Muscle layer of duodenum (tissue), 2 donors: ENCODE data around the gene HS3ST3A1.

Experiments used
- H3K27ac ChIP-seq: one replicate; pipeline ENCODE4 v1.7.0; 2013; ENCODE audit warnings: mild to moderate bottlenecking, low read length
- H3K27me3 ChIP-seq: one replicate; pipeline ENCODE4 v1.7.0; 2013; ENCODE audit warnings: low read depth, mild to moderate bottlenecking, control low read depth, low read length
- H3K36me3 ChIP-seq, 2 donors: one replicate each; pipeline ENCODE4 v1.7.0; 2013; ENCODE audit warnings: low read length in 2 of 2, control low read depth in 1 of 2, mild to moderate bottlenecking in 1 of 2; ENCODE audit not compliant: insufficient read depth in 2 of 2, control insufficient read depth in 1 of 2
- H3K4me1 ChIP-seq, 2 donors: one replicate each; pipeline ENCODE4 v1.7.0; 2013; ENCODE audit warnings: low read length in 2 of 2, mild to moderate bottlenecking in 2 of 2, control low read depth in 1 of 2, moderate library complexity in 1 of 2; ENCODE audit not compliant: insufficient read depth in 2 of 2, control insufficient read depth in 1 of 2
- H3K4me3 ChIP-seq, 2 donors: one replicate each; pipeline ENCODE4 v1.7.0; 2013; ENCODE audit warnings: low read length in 2 of 2, low read depth in 1 of 2, mild to moderate bottlenecking in 1 of 2
- H3K9me3 ChIP-seq, 2 donors: one replicate each; pipeline ENCODE4 v1.7.0; 2013; ENCODE audit warnings: low read length in 2 of 2, control low read depth in 1 of 2, mild to moderate bottlenecking in 1 of 2; ENCODE audit not compliant: control insufficient read depth in 1 of 2
- donor health status: healthy.

Gene HS3ST3A1

DNA sequence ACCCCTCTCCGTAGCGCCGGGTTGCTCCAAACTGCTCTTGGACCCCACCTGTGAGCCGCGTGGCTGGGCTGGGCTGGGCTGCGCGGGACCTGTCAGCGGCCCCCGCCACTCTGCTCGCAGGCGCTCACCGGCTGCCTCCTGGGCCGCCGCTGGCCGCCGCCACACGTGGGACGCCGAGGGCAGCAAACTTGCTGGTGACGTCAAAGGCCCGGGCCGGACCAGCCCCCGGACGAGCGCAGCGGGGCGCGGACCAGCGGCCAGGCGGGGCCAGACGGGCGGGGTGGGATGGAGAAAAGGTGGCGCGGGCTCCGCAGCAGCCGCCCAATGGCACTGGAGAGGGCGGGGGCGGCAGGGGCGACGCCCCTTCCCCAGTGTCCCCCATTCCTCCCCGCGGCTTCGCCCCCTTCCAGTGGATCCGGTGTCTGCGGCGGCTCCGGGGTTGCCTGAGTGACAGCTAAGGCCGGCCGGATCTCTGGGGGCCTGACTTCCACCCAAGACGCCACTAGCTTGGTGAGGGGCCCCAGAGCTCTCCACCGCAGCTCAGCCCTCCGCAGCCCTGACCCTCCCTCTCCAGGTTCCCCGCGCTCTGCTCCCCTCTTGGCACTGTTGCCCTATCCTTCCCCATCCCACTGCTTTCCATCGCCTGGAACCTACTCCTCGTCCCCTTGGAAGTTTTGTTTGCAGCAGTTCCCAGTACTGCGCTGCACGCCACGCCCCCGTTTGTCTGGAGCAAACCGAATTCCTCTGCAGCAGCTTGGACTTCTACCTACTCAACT lies at the start of gene HS3ST3A1:
HS3ST3A1 (minus strand) TSS at position 154 of the 776 bp plus-strand sequence. CDS start 800 bp downstream, outside the sequence.
- no peaks in the 10 kb centered on the region for H3K36me3 ChIP-seq
- H3K4me3 ChIP-seq, result peak within 1 kb of the TSS; percentile 39 to 65
- peaks cover 0 to 19% of the 10 kb centered on the region in 2 donors for H3K4me1 ChIP-seq
- H3K27me3 ChIP-seq, result peaks cover 20% of the 10 kb centered on the region
- H3K9me3 ChIP-seq, result no peaks in the 10 kb centered on the region
- H3K27ac ChIP-seq, result no peak within 1 kb of the TSS

DNA sequence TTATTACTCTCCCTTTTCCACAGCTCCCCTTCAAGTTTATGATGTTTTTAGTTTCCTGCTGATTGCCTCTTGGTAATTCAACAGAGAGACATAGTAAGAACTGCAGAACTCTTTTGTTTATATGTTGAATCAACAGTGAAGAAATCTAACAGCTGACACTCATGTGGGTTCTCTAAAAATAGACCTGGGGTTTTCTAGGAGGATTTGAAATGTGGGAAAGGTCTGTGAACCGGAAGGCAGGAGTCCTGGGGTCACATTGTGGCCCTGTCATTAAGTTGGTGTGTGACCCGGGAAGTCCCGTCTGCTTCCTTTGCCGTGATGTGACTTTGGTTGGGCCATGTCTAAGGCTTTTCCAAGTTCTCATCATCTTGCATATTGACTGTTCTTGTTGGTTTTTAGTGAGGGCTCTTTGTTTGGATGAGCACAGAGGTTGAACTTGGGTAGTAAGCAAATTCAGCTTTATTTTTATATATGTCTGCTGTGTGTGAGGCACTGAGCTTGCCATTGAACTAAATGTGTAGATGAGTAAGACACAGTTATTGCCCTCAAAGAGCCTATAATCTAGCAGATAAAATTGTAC lies 48.5 kb upstream of the HS3ST3A1 start:
- Histone ChIP-seq H3K9me3 (no peaks in the 10 kb centered on the region), H3K4me3 (no peak overlapping the region)

DNA sequence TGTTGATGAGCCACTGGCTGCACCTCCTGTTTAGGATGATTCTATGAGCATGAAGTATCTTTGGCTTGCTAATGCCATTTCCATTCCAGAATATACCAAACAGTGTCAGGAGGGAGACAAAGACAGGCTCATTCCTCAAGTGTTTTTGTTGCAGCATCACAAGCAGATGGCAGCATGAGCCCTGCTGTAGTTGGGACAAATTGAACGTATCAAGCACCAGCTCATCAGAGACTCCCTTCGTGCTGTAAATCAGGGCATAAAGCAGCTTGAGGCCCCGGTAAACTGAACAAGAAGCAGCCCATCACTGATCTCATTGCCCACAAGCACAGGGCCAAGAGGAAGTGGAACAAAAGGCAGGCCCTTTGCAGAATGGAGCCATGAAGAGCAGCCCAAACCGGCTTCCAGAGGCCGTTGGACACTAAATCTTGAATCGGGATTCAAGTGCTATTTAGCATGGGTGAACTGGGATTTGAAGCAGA lies 45.9 kb upstream of the HS3ST3A1 start:
- H3K27ac ChIP-seq, result no peak overlapping the region
- no peaks in the 10 kb centered on the region for H3K4me1 ChIP-seq
- H3K36me3 ChIP-seq, result no peaks in the 10 kb centered on the region
- H3K27me3 ChIP-seq, result no peaks in the 10 kb centered on the region
- no peak overlapping the region for H3K4me3 ChIP-seq
- no peaks in the 10 kb centered on the region for H3K9me3 ChIP-seq

More for the DNA sequence above, 48.5 kb upstream of the HS3ST3A1 start:
- Histone ChIP-seq H3K36me3 (no peaks in the 10 kb centered on the region), H3K27me3 (no peaks in the 10 kb centered on the region), H3K4me1 (no peaks in the 10 kb centered on the region), H3K27ac (no peak overlapping the region)

DNA sequence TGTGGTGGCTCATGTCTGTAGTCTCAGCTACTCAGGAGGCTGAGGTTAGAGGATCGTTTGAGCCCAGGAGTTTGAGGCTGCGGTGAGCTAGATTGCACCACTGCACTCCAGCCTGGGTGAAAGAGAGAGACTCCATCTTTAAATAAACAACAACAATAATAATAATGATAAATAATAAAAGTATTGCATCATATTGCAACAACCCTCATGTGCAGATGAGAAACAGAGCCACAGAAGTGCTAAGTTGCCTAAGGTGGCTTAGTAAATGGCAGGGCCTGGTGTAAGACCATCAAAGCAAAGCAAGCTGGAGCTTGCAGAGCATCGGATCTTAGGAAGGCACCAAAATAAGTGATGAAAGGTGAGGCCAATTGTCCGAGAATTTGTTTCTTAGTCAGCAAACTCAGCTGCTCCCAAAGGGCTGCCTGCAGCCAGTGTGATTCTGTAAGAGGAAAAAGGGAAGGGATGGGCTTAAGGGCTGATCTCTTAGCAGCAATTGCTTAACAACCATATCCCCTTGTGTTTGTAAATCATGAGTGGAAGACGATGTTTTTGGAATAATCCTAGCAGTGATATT lies 45.3 kb upstream of the HS3ST3A1 start:
- Histone ChIP-seq H3K4me3 (no peak overlapping the region), H3K36me3 (no peaks in the 10 kb centered on the region), H3K9me3 (no peaks in the 10 kb centered on the region), H3K27ac (no peak overlapping the region), H3K27me3 (no peaks in the 10 kb centered on the region), H3K4me1 (no peaks in the 10 kb centered on the region)

DNA sequence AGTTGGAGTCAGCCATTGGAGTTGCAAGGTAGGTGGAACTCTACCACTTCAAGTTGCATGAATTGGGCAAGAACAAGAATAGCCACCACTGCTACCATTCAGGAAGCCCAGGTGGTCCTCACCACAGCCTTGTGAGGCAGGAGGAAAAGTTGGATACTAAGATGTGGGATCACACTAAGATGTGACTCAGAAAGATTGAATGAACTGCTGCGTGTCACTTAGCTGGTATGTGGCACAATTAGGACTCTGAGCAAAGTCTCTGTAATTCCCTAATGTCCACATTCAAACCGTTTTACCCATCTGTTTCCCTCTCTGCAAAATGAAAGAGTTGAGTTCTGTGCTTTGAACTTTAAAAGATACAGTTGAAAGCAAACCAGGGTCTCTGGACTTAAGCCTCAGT lies 44.7 kb upstream of the HS3ST3A1 start:
- Histone ChIP-seq H3K27me3 (no peaks in the 10 kb centered on the region), H3K27ac (no peak overlapping the region), H3K4me1 (no peaks in the 10 kb centered on the region), H3K9me3 (no peaks in the 10 kb centered on the region), H3K4me3 (no peak overlapping the region), H3K36me3 (no peaks in the 10 kb centered on the region)

DNA sequence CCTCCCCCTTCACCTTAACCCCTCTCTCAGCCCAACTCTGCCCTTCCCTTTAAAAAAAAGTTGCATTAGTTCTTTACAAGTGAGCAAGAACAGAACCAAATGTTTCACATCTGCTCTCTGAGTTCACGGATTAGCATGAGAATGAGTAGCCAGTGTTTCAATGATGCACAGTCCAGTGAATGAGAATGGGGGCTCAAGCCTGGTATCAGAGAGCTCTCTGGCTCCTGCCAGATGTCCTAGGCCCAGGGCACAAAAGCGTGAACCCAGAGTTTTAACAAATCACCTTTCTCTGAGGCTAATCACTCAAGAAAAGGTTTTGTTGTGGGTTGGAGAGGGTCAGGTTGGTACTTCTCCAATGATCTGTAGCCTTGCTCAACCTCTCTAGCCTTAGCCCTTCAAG lies 41.5 kb upstream of the HS3ST3A1 start:
- Histone ChIP-seq H3K27me3 (no peaks in the 10 kb centered on the region), H3K36me3 (no peaks in the 10 kb centered on the region)

DNA sequence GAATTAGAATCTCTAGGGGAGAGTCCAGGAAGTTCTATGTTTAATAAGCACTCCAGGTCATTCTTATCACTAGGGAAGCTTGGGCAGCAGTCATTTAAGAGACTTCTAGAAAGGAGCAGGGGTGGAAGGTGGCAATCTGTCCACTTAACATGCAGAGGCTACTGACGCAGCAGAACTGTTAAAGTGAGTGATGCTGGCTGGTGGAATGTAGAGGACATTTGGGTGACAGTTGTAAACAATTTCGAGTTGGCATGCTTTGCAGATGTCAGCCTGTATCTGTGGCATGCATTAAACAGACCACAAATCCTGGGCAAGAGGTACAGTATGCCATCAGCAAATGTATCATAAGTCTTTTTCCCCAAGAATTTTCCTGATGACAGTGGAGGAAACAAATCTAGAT lies 40.5 kb upstream of the HS3ST3A1 start:
- H3K36me3 ChIP-seq, result no peaks in the 10 kb centered on the region
- no peak overlapping the region for H3K4me3 ChIP-seq
- no peaks in the 10 kb centered on the region for H3K27me3 ChIP-seq
- H3K4me1 ChIP-seq, result no peaks in the 10 kb centered on the region
- H3K27ac ChIP-seq, result no peak overlapping the region
- H3K9me3 ChIP-seq, result no peaks in the 10 kb centered on the region

More for the DNA sequence above, 41.5 kb upstream of the HS3ST3A1 start:
- Histone ChIP-seq H3K9me3 (no peaks in the 10 kb centered on the region), H3K4me1 (no peaks in the 10 kb centered on the region), H3K27ac (no peak overlapping the region), H3K4me3 (no peak overlapping the region)

DNA sequence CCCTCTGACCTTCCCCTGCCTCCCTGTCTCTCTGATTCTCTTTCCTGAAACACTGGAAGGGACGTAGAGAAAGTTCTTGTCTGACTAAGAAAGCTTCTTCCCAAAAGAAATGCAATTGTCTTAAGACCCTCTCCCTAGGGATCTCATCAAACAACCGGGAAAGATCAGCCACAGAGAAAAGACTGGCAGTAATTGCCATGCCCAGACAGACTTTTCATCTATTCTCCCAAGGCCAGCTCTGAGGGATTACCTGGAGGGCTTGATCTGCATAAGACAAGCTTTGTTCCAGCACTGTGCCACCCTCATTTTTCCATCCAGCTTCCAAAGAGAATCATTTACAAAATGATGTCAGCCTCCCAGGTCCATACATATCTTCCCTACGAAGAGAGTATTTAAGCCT lies 38.8 kb upstream of the HS3ST3A1 start:
- Histone ChIP-seq H3K4me3 (no peak overlapping the region), H3K36me3 (no peaks in the 10 kb centered on the region), H3K9me3 (no peaks in the 10 kb centered on the region), H3K27me3 (no peaks in the 10 kb centered on the region), H3K4me1 (no peaks in the 10 kb centered on the region), H3K27ac (no peak overlapping the region)

DNA sequence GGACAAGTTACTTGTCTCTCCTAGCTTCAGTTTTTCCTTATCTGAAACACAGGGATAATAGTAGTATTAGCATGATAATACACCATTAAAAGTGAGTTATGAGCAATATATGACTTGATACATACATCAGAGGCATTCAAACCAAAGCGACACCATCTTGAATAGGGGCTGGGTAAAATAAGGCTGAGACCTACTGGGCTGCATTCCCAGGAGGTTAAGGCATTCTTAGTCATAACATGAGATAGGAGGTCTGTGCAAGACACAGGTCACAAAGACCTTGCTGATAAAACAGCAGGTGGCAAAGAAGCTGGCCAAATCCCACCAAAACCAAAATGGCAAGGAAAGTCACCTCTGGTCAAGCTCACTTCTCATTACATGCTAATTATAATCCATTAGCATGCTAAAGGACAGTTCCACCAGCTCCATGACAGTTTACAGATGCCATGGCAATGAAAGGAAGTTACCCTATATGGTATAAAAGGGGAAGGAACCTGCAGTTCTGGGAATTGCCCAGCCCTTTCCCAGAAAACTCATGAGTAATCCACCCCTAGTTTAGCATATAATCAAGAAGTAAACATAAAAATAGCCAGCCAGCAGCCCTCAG lies 37.2 kb upstream of the HS3ST3A1 start:
- Histone ChIP-seq H3K36me3 (no peaks in the 10 kb centered on the region), H3K27ac (no peak overlapping the region), H3K27me3 (no peaks in the 10 kb centered on the region), H3K4me3 (no peak overlapping the region), H3K9me3 (no peaks in the 10 kb centered on the region), H3K4me1 (no peaks in the 10 kb centered on the region)

DNA sequence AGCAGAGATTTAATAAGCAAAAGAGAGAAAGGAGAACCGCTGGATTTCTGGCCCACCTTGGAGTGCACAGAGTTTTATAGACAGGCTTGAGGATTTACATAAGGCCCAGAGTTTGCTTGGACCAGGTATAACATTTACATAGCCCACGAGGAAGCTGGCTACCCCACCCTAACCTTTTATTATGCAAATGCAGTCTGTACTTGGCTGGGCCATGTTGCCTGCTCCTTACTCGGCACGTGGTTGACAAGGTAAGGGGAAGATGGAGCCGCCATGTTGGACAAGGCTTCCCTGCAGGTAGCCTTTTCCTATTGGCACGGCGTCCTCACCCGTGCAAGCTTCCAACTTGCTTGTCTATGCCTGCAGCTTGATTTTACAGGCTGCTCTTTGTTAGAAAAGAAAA lies 35.2 kb upstream of the HS3ST3A1 start:
- no peaks in the 10 kb centered on the region for H3K36me3 ChIP-seq
- H3K4me1 ChIP-seq, result no peaks in the 10 kb centered on the region
- no peak overlapping the region for H3K4me3 ChIP-seq
- H3K9me3 ChIP-seq, result no peaks in the 10 kb centered on the region
- H3K27ac ChIP-seq, result no peak overlapping the region
- H3K27me3 ChIP-seq, result no peaks in the 10 kb centered on the region

DNA sequence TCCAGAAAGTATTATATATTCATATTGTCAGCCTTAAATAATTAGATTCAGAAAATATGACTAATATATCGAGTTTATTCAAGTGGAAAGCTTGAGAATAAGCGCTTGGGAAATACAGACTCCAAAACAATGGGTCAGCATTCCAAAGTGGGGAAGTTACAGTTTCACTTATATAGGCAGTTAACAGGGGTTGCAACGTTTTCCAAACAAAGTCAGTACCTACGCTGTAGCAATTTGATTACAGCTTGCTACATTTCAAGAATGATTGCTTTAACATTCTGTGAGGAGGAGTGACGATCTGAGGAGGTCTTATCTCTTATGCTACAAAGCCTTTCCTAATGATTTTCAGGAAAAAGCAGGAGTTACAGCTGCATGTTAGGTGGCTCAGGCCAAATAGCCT lies 34.2 kb upstream of the HS3ST3A1 start:
- H3K27me3 ChIP-seq, result no peaks in the 10 kb centered on the region
- H3K27ac ChIP-seq, result no peak overlapping the region
- no peaks in the 10 kb centered on the region for H3K4me1 ChIP-seq
- H3K4me3 ChIP-seq, result no peak overlapping the region
- no peaks in the 10 kb centered on the region for H3K36me3 ChIP-seq
- H3K9me3 ChIP-seq, result no peaks in the 10 kb centered on the region
